OCI-LY1 (cell line): ENCODE data around the gene TAMALIN.

Experiments used
- CTCF ChIP-seq: fragments of 200-600 bp; sonication (generic), shearing (Covaris generic); IDR thresholded peaks from 2 replicates; pipeline ENCODE4 v1.5.1; 2017; ENCODE audit warnings: mild to moderate bottlenecking, antibody characterized with exemption, low read length, moderate library complexity, mixed read lengths
- EZH2 ChIP-seq: fragments of 200-600 bp; sonication (generic), shearing (Covaris generic); IDR thresholded peaks from 2 replicates; pipeline ENCODE4 v1.8.0; 2017; ENCODE audit warnings: borderline replicate concordance, mixed run types, mild to moderate bottlenecking, antibody characterized with exemption, low read length, moderate library complexity, mixed read lengths

- TF ChIP-seq CTCF (peak; percentile 94), EZH2 (no peak)
Observed at GRCh38 chr12:51980051-51980808, 26.5 kb upstream of the TAMALIN start.
